GM19467 (cell line): ENCODE results near the gene ADAMTSL2.

Experiments used
- ATAC-seq: cut with Tn5 transposase; IDR thresholded peaks from one replicate; pipeline ENCODE4 v1.9.1; 2021; ENCODE audit warnings: mild to moderate bottlenecking, moderate library complexity; ENCODE audit not compliant: unreplicated experiment

The ADAMTSL2 gene

DNA sequence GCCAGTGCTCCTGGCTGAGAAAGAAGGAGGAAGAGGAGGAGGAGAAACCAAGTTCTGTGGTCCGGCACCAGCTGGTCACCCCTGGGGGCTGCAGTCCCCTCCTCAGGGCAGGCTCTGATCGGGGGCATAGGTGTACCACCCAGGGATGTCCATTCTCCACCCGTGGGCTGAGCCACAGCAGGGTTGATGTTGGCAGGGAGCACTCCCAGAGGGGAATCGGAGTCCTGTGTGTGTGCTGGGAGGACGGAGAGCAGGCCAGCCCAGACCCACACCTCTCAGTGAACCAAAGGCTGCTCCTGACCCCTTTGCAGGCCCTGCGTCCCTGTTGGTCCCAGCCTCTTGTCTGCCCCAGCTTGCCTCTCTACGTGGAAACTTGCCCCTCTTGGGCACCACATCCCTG, 4.6 kb upstream of the ADAMTSL2 start:
- no peak for ATAC-seq

GRCh38 chr9:133531293-133531692, 3.2 kb upstream of the ADAMTSL2 start:
- no peak for ATAC-seq

GRCh38 chr9:133532937-133533668, 1.4 kb upstream of the ADAMTSL2 start:
- ATAC-seq: no peak

DNA sequence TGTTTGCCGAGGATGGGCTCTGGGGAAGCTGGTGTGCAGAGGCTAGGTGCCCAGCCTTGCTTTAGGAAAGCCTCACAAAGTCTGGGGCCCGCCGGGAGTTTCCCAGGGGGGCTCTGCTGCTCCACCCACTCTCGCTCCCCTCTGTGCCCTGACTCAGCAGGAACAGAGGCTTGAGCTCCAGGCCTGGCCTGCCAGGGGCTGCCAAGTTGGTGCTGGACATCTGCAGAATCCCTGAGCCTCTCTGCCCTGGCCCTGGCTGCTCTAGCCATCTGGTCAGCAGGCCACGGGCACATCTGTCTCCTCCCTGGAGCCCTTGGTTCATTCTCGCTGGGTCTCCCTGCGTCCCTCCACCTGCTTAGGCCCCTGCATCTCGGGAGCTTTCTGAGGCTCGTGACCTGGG, 647 bp upstream of the ADAMTSL2 start:
- no peak for ATAC-seq

- ATAC-seq: no peak
These were observed 888 bp downstream of the ADAMTSL2 start for GRCh38 chr9:133535306-133535877.

GRCh38 chr9:133536080-133536479, 1.6 kb downstream of the ADAMTSL2 start:
- no peak for ATAC-seq

DNA sequence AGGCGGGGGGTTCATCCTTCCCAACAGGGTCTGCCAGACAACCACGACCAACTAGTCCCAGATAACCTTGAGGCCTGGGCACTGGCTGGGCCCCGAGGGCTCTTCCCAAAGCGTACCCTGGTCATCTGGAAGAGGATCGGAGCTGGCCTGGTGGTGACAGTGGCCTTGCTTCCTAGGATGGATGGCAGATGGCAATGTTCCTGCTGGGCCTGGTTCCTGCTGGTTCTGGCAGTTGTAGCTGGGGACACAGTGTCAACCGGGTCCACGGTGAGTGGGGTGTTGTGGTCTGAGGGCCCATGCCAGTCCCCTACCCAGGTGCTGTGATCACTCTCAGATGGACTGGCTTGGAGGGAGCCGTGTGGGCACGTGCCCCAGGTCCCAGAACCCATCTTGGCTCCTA, 2.0 kb downstream of the ADAMTSL2 start:
- no peak for ATAC-seq

DNA sequence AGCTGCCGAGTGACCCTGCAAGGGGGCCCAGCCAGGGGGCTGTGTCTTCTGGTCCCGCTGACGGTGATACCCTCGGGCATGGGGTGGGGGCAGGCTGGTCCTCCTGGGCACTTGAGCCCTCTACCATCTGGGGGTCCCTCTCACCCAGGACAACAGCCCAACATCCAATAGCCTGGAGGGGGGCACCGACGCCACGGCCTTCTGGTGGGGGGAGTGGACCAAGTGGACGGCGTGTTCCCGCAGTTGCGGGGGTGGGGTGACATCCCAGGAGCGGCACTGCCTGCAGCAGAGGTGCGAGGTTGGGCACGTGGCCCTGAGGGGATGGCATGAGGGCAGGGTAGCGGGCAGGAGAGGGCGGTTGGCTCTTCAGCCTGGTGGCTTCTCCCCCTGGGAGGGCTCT, 2.8 kb downstream of the ADAMTSL2 start:
- ATAC-seq: no peak

DNA sequence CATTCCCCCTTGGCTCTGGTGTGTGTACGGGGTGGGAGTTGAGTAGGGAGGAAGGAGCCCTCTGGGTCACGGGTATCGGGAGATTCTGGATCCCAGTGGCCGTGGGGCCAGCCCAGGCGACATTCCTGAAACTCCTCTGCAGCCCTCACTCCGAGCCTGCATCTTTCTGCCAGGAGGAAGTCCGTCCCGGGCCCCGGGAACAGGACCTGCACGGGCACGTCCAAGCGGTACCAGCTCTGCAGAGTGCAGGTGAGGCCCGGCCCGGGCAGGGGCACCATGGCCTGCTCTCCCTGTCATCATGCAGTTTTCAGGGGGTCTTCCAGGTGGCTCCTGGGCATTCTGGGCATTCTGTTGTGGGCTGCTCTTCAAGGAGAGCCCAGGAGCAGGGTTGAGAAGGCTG, 3.7 kb downstream of the ADAMTSL2 start:
- ATAC-seq: no peak

DNA sequence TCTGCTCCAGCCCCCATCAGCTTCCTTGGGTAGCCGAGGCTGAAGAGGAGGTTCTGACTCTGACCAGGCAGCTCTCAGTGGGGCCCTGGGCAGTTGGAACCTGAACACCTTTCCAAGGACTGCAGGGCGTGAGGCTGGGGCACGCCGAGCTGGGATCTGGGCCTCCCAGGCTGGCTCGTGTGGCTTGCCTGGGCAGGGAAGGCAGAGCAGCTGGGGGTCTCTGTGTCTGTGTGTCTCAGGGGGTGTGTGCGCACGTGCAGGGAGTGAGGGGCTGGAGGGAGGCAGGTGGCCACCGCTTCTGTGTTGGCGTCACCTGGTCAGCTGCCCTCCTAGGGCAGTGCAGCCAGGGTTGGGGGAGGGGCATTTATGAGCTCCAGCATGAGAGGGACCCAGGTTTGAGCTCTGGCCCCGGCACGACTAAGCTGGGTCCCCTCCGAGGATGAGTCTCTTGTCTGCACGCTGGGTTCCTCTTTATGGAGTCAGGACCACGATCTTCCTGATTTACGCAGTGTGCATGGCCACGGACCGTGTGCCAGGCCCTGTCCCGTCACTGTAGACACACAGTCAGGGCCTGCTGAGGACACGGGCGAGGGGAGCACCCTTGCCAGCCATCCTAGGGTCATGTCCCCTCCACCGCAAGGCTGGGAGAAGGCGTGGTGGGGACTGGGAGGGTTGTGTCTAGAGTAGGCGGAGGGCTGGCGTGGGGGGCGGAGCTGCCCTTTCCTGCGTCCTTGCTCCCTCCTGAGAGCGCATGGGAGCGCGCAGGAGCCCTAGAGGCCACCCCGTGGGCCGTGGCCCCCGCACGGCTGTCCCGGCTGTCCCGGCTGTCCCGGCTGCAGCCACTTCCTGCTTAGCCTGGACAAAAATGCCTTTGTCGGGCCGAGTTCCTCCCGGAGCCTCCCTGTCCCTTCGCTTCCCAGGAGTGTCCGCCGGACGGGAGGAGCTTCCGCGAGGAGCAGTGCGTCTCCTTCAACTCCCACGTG, 4.6 kb downstream of the ADAMTSL2 start:
- ATAC-seq: no peak

DNA sequence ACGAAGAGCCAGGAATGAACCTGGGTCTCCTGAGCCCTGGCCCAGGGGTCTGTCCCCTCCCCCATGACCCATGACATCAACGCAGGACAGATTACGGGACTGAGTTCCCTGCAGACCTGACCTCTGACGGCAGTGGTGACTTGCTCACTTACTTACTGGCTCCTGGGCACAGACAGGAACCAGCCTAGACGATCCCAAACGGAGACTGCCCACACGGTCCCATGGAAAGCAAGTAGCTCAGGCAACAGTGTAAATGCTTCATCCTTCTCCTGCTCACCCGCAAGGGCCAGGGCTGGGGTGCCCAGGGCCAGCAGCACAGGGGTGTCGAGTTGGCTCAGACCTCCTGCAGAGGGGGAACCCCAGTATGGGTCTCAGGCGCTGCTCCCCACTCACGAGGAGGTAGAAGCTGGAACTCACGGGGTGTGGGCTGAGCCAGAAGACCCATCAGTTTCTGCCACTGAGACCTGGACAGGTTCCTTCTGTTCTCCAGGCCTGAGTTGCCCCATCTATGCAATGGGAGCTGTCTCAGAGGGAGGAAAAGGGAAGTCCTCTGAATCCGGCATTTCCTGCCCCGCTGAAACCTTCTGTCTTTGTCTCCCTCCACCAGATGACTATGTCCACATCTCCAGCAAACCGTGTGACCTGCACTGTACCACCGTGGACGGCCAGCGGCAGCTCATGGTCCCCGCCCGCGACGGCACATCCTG, 5.6 kb downstream of the ADAMTSL2 start:
- ATAC-seq: no peak

GRCh38 chr9:133540698-133541025, 6.2 kb downstream of the ADAMTSL2 start:
- no peak for ATAC-seq

GRCh38 chr9:133542002-133542401, 7.5 kb downstream of the ADAMTSL2 start:
- ATAC-seq: no peak

DNA sequence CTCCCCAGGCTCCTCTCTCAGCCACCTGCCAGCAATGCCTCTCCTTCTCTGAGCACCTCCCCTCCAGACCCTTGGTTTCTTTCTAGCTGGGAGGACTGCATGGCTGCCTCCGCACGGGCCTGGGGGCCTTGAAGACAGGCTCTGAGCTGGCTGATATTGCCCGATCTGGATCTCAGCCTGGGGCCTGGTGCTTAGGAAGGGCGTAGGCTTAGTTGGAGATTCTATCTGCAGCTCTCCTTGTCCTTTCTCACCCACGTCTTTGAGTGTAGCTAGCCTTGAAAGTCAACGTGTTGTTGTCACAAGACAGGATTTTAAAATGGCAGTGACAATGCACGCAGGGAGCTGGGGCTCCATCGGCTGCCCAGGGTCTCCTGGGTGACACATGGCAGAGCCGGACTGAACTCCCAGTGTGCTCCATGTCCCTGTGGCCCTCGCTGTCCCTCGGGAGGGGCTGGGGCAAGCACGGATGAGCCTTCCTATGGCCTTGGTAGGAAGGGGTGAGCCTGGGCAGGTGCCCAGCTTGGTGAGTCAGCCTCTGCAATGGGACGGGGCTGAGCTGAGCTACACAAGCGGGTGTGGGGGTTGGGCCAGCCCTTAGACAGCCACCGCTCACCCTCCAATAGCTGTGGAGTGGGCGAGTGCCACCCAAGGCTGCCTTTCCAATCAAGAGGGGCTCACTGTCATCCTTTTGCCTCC, 9.4 kb downstream of the ADAMTSL2 start:
- no peak for ATAC-seq

DNA sequence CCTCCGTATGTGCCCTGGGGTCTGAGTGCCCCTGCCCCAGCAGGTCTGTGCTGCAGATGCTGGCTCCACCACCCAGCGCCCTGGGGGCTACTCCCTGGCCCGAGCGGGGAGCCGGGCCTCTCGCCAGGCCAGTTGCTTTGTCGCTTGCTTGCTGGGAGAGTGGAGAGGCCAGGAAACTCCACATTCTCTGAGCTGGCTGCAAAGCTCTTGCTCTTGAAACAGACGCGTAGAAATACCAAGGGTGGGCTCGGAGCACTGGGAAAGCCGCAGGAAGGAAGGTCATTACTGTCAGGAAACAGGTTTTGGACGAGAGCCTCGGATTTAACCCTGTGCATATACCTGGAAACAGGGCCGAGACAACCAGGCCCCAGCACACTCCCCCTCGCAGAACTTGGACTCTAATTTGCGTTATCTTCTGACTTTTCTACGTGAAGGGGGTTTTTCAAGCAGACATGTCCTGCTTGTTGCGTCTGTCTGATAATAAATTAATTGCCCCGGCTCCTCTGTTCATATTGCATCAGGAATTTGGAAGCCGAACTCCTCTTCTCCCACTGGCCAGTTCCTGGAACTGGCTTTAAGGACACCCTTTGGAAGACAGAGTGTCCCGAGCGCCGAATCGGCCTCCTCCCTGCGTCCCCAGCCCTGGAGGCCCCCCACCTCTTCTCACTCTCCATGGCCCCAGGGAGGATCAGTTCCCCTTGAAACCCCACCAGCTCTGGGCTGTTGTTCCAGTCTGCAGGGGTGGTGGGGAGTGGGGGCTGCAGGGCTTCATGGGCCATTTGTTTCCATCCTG, 11.2 kb downstream of the ADAMTSL2 start:
- ATAC-seq: no peak

GRCh38 chr9:133546287-133546680, 11.8 kb downstream of the ADAMTSL2 start:
- ATAC-seq: no peak

- ATAC-seq: no peak
These were observed 12.6 kb downstream of the ADAMTSL2 start for GRCh38 chr9:133547116-133547515.

GRCh38 chr9:133551446-133551845, 16.9 kb downstream of the ADAMTSL2 start:
- no peak for ATAC-seq

- ATAC-seq: no peak
These were observed 17.7 kb downstream of the ADAMTSL2 start for GRCh38 chr9:133552236-133552635.

GRCh38 chr9:133553123-133553522, 18.6 kb downstream of the ADAMTSL2 start:
- no peak for ATAC-seq
